Measurements from ENCODE around the gene CNPY1. TPM values are rescaled to one million over a fixed set of nuclear protein-coding genes. Genes with fewer than 3 reads are reported as not detected.

Gene CNPY1
- total RNA-seq, 1 experiment from 2014 or later, result not detected

- peaks cover 99% of the 10 kb centered on the region for H3K27me3 ChIP-seq (ENCODE audit: insufficient read depth, low read depth)
- no TSS peak for BruUV-seq (replicated peaks)
- intact Hi-C loops (cut with micrococcal nuclease; ENCODE audit: unreplicated experiment), result no loop called here
These were observed 79.3 kb downstream of the CNPY1 start for GRCh38 chr7:155466814-155467733.

GRCh38 chr7:155466142-155466813 lies 80.1 kb downstream of the CNPY1 start:
- no peak overlapping the region for H3K27ac ChIP-seq
- BruUV-seq (replicated peaks), result no TSS peak
- no peaks in the 10 kb centered on the region for H3K4me1 ChIP-seq (replicated peaks; ENCODE audit: insufficient read depth)
- H3K27me3 ChIP-seq (ENCODE audit: insufficient read depth, low read depth), result peaks cover 99% of the 10 kb centered on the region
- ChIA-PET CTCF (no interaction called here), POLR2A (ENCODE audit: unreplicated experiment) (no interaction called here)
- H4K20me1 ChIP-seq (ENCODE audit: insufficient read depth), result no peaks in the 10 kb centered on the region; the same call in 1 of the 2 replicates
- no peaks in the 10 kb centered on the region for H3F3A ChIP-seq (ENCODE audit: insufficient read depth, low read depth)
- H3K4me3 ChIP-seq, result no peak overlapping the region
- no peak overlapping the region for H3K4me2 ChIP-seq
- intact Hi-C loops (cut with micrococcal nuclease; ENCODE audit: unreplicated experiment), result no loop called here
- no peaks in the 10 kb centered on the region for H3K36me3 ChIP-seq (ENCODE audit: low read depth)
- no peak for DNase-seq
- H3K79me2 ChIP-seq (ENCODE audit: low read depth), result no peaks in the 10 kb centered on the region
- H3K9me2 ChIP-seq (ENCODE audit: insufficient read depth), result no peaks in the 10 kb centered on the region
- H2AFZ ChIP-seq, result no peak overlapping the region
- no peaks in the 10 kb centered on the region for H3K9me3 ChIP-seq (ENCODE audit: insufficient read depth, low read depth)
- TF ChIP-seq CTCF (conservative IDR thresholded peaks at IDR 0.05) (no peak), EZH2 (IDR thresholded peaks at IDR 0.05; ENCODE audit: low read depth) (no peak)

More at GRCh38 chr7:155466814-155467733, 79.3 kb downstream of the CNPY1 start:
- DNase-seq, result no peak
- Histone ChIP-seq H3F3A (ENCODE audit: insufficient read depth, low read depth) (no peaks in the 10 kb centered on the region), H3K4me2 (no peak overlapping the region), H3K27ac (no peak overlapping the region), H3K79me2 (ENCODE audit: low read depth) (no peaks in the 10 kb centered on the region), H3K4me3 (no peak overlapping the region), H3K36me3 (ENCODE audit: low read depth) (no peaks in the 10 kb centered on the region), H3K9me3 (ENCODE audit: insufficient read depth, low read depth) (no peaks in the 10 kb centered on the region), H3K4me1 (replicated peaks; ENCODE audit: insufficient read depth) (no peaks in the 10 kb centered on the region), H3K9me2 (ENCODE audit: insufficient read depth) (no peaks in the 10 kb centered on the region), H4K20me1 (ENCODE audit: insufficient read depth) (no peaks in the 10 kb centered on the region; the same call in 1 of the 2 replicates), H2AFZ (no peak overlapping the region)
- CTCF ChIA-PET, result no interaction called here
- TF ChIP-seq CTCF (conservative IDR thresholded peaks at IDR 0.05) (no peak), EZH2 (IDR thresholded peaks at IDR 0.05; ENCODE audit: low read depth) (no peak)
- POLR2A ChIA-PET (ENCODE audit: unreplicated experiment), result no interaction called here

GRCh38 chr7:155465761-155466141 lies 80.6 kb downstream of the CNPY1 start:
- Histone ChIP-seq H4K20me1 (ENCODE audit: insufficient read depth) (no peaks in the 10 kb centered on the region; the same call in 1 of the 2 replicates), H2AFZ (no peak overlapping the region), H3K36me3 (ENCODE audit: low read depth) (no peaks in the 10 kb centered on the region), H3F3A (ENCODE audit: insufficient read depth, low read depth) (no peaks in the 10 kb centered on the region), H3K4me3 (no peak overlapping the region), H3K4me2 (no peak overlapping the region), H3K4me1 (replicated peaks; ENCODE audit: insufficient read depth) (no peaks in the 10 kb centered on the region), H3K27me3 (ENCODE audit: insufficient read depth, low read depth) (peaks cover 99% of the 10 kb centered on the region), H3K9me2 (ENCODE audit: insufficient read depth) (no peaks in the 10 kb centered on the region), H3K79me2 (ENCODE audit: low read depth) (no peaks in the 10 kb centered on the region), H3K27ac (no peak overlapping the region), H3K9me3 (ENCODE audit: insufficient read depth, low read depth) (no peaks in the 10 kb centered on the region)
- intact Hi-C loops (cut with micrococcal nuclease; ENCODE audit: unreplicated experiment), result no loop called here
- no TSS peak for BruUV-seq (replicated peaks)
- TF ChIP-seq CTCF (conservative IDR thresholded peaks at IDR 0.05) (no peak), EZH2 (IDR thresholded peaks at IDR 0.05; ENCODE audit: low read depth) (no peak)
- ChIA-PET CTCF (no interaction called here), POLR2A (ENCODE audit: unreplicated experiment) (no interaction called here)
- no peak for DNase-seq
